SK-N-MC (cell line): ENCODE data around the gene DDX17.

Experiments
- DNase-seq: peaks from one replicate; pipeline ENCODE4 v3.0.0-alpha.2; 2011; ENCODE audit warnings: low read depth, low spot score
- H3K27ac ChIP-seq: fragments of 200-600 bp; sonication (generic); 2 replicates; pipeline ENCODE4 v1.5.1; 2016; ENCODE audit warnings: mixed run types
- H3K36me3 ChIP-seq: fragments of 200-600 bp; sonication (generic); 2 replicates; pipeline ENCODE4 v1.6.1; 2017; ENCODE audit warnings: antibody characterized with exemption, low read length, mixed read lengths; ENCODE audit not compliant: insufficient read depth
- H3K4me3 ChIP-seq: fragments of 200-600 bp; sonication (generic); 2 replicates; pipeline ENCODE4 v1.5.1; 2016
- H3K9ac ChIP-seq: fragments of 200-600 bp; sonication (generic); 2 replicates; pipeline ENCODE4 v1.8.0; 2017; ENCODE audit warnings: mixed run types, mixed read lengths; ENCODE audit not compliant: insufficient read length
- H3K9me3 ChIP-seq: fragments of 200-600 bp; sonication (generic); 2 replicates; pipeline ENCODE4 v1.6.1; 2017; ENCODE audit warnings: low read depth, mild to moderate bottlenecking, antibody characterized with exemption, low read length, moderate library complexity, mixed read lengths
- EZH2 ChIP-seq: fragments of 200-600 bp; sonication (generic); IDR thresholded peaks from one replicate; pipeline ENCODE4 v1.6.1; 2017; ENCODE audit warnings: antibody characterized with exemption
- FOXP2 ChIP-seq: optimal IDR thresholded peaks from 2 replicates; pipeline ENCODE3; 2011; ENCODE audit warnings: mild to moderate bottlenecking, moderate library complexity; ENCODE audit not compliant: insufficient read depth; ENCODE audit errors: extremely low read length, control extremely low read depth
- POLR2AphosphoS5 ChIP-seq: IDR thresholded peaks from 2 replicates; pipeline ENCODE4 v1.6.1; 2012; ENCODE audit warnings: mild to moderate bottlenecking, low read depth, low read length, borderline replicate concordance

Gene DDX17

GRCh38 chr22:38519453-38520250 is 13.5 kb upstream of the DDX17 start:
- no peak overlapping the region for H3K4me3 ChIP-seq
- H3K9ac ChIP-seq, result no peak overlapping the region
- H3K27ac ChIP-seq, result no peak overlapping the region
- TF ChIP-seq EZH2, result no peak
- TF ChIP-seq FOXP2, result no peak
- no peak for TF ChIP-seq POLR2AphosphoS5
- DNase-seq, result no peak
- no peaks in the 10 kb centered on the region for H3K9me3 ChIP-seq
- no peaks in the 10 kb centered on the region for H3K36me3 ChIP-seq

DNA sequence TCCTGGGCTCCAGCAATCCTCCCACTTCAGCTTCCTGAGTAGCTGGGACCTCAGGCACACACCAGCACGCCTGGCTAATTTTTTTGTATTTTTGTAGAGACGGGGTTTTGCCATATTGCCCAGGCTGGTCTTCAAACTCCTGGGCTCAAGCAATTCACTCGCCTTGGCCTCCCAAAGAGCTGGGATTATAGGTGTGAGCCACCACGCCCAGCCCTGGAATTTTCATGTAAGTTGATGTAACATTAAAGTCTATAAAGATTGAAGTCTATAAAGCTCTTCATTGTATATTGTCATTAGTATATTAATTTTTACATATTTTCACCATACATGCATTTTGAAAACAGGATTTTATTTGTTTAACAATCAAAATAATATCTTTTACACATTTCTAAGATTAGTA is 12.5 kb upstream of the DDX17 start:
- DNase-seq, result no peak
- Histone ChIP-seq H3K27ac (no peak overlapping the region), H3K4me3 (no peak overlapping the region), H3K9me3 (no peaks in the 10 kb centered on the region), H3K9ac (no peak overlapping the region), H3K36me3 (no peaks in the 10 kb centered on the region)
- TF ChIP-seq FOXP2, result no peak
- TF ChIP-seq POLR2AphosphoS5, result no peak
- TF ChIP-seq EZH2, result no peak

DNA sequence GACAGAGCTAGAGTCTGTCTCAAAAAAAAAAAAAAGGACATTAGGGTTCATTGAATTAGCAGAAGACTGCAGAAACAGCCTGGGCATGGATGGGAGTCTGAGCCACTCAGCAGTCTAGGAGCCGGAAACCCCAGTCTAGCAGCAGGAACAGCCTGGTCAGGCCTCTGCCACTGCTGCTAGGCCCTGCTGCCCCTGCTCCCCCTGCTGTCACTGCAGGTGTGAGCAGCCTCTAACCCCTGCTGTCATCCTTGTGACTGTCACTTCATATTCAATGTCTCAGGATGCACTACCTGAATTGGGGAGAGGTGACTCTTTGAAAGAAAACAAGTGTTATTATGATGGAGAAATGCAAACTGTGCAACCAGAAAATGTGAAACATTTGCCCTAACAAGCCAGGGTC is 7.0 kb upstream of the DDX17 start:
- Histone ChIP-seq H3K27ac (no peak overlapping the region), H3K9me3 (no peaks in the 10 kb centered on the region), H3K9ac (no peak overlapping the region), H3K36me3 (no peaks in the 10 kb centered on the region), H3K4me3 (no peak overlapping the region)
- no peak for DNase-seq
- TF ChIP-seq FOXP2 (no peak), POLR2AphosphoS5 (no peak), EZH2 (no peak)

- Histone ChIP-seq H3K27ac (no peak overlapping the region), H3K9ac (no peak overlapping the region)
- no peak for TF ChIP-seq EZH2
- TF ChIP-seq POLR2AphosphoS5, result no peak
- no peak for TF ChIP-seq FOXP2
These were observed 4.4 kb upstream of the DDX17 start for GRCh38 chr22:38510416-38510970.

DNA sequence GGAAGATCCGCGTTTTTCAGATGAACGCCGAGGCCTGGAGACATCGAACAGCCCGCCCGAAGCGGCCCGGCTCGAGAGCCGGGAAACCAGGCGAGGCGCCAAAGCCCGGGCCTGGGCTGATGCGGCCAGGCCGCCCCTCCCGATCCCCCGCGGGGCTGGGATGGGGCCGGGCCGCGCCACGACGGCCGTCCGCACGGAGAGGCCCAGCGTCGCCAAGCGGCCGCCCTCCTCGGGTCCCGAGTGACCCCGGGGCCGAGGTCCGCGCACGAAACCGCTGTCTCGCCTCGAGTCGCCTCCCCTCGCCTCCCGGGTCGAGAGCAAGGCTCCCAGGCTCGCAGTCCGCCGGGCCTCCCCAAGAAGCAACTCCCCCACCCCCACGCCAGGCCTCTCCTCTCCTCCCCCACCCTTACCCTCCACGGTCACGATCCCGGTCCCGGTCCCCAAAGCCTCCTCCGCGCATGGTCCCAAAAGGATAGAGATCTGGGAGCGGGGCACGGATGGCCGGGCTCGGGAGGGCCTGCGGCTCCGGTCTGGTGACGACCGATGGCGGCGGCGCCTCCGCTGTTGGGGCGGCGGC is 482 bp downstream of the DDX17 start:
- Histone ChIP-seq H3K4me3 (peak overlapping the region; percentile 99), H3K9me3 (no peaks in the 10 kb centered on the region), H3K36me3 (peaks cover 48% of the 10 kb centered on the region), H3K27ac (peak overlapping the region; percentile 99), H3K9ac (peak overlapping the region; percentile 100)
- no peak for DNase-seq
- no peak for TF ChIP-seq FOXP2
- no peak for TF ChIP-seq POLR2AphosphoS5
- TF ChIP-seq EZH2, result no peak

More at GRCh38 chr22:38510416-38510970, 4.4 kb upstream of the DDX17 start:
- Histone ChIP-seq H3K9me3 (no peaks in the 10 kb centered on the region), H3K4me3 (no peak overlapping the region), H3K36me3 (peaks cover under 1% of the 10 kb centered on the region; the same call in 1 of the 2 replicates)
- no peak for DNase-seq

DNA sequence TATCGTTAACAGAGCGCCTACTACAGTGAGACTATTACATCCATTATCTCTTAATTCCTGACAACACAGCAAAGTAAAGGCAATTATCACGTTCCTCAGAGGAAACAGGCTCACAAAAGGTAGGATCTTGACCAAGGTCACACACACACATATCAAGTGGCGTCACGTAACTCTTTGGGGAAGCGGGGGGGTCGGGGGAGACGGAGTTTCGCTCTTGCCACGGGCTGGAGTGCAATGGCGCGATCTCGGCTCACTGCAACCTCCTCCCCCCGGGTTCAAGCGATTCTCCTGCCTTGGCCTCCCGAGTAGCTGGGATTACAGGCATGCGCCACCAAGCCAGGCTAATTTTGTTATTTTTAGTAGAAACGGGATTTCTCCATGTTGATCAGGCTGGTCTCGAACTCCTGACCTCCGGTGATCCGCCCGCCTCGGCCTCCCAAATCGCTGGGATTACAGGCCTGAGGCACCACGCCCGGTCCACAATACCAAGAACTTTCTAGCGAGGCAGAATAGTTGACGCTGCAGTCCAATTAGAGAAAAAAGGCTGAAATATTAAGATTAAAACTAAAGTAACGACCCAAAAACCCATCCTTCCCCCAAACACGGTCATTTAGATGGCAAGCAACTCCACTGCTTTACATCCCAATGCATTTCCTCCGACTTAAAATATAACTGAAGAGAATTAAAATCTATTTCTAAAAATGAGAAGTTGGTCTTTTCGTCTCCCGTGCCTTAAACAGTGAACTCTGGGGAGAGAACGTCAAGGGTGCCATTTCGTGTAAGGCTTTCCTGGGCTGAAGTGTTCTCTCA is 1.2 kb downstream of the DDX17 start:
- H3K9ac ChIP-seq, result peak overlapping the region; percentile 100
- H3K9me3 ChIP-seq, result no peaks in the 10 kb centered on the region
- peak overlapping the region; percentile 99 for H3K4me3 ChIP-seq
- DNase-seq, result no peak
- peak overlapping the region; percentile 99 for H3K27ac ChIP-seq
- TF ChIP-seq EZH2, result no peak
- TF ChIP-seq FOXP2, result no peak
- TF ChIP-seq POLR2AphosphoS5, result no peak; the same call in 1 of the 2 replicates
- H3K36me3 ChIP-seq, result peaks cover 53% of the 10 kb centered on the region

- Histone ChIP-seq H3K9me3 (no peaks in the 10 kb centered on the region), H3K36me3 (peaks cover 72% of the 10 kb centered on the region), H3K9ac (peak overlapping the region; percentile 100), H3K27ac (peak overlapping the region; percentile 77), H3K4me3 (peak overlapping the region; percentile 99)
- TF ChIP-seq EZH2, result no peak
- TF ChIP-seq POLR2AphosphoS5, result no peak; the same call in 1 of the 2 replicates
- no peak for TF ChIP-seq FOXP2
- no peak for DNase-seq
These were observed 3.1 kb downstream of the DDX17 start for GRCh38 chr22:38503021-38503420.

DNA sequence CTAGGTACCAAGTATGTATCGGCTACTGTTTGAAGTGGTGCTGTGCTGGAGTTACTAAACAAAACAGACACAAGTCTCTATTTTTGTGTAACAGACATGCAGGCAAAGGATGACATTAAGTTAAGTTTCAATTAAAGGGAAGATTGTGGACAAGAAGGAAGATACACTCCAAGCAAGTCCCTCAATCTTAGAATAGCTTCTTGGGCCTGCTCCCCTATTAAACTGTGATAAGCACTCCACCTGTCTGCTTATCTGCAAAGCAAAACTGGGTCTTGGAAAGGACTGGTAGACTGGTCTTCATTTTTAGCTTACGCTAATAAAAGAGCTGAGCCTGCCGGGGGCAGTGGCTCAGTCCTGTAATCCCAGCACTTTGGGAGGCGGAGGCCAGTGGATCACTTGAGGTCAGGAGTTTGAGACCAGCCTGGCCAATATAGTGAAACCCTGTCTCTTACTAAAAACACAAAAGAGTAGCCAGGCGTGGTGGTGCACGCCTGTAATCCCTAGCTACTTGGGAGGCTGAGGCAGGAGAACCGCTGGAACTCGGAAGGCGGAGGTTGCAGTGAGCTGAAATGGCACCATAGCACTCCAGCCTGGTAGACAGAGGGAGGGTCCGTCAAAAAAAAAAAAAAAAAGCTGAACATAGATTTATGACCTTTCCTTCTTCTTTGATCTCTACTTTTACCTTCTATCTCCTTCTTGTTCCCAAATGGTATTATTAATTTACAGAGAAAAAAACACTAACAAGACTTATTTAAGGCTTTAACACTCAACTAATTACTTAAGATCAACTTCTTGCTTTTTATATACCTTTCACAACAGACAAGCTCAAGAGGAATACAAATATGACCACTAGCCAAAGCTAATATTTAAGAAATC is 4.1 kb downstream of the DDX17 start:
- H3K27ac ChIP-seq, result no peak overlapping the region

More for the DNA sequence above, 4.1 kb downstream of the DDX17 start:
- DNase-seq, result no peak
- H3K9me3 ChIP-seq, result no peaks in the 10 kb centered on the region
- no peak overlapping the region for H3K9ac ChIP-seq
- TF ChIP-seq EZH2, result no peak
- no peak overlapping the region for H3K4me3 ChIP-seq
- H3K36me3 ChIP-seq, result peaks cover 82% of the 10 kb centered on the region
